Measurements from ENCODE around the gene HAX1. TPM values are rescaled to one million over a fixed set of nuclear protein-coding genes. Genes with fewer than 3 reads are reported as not detected.
"Not testable (repeated sequence)": the region's sequence is repeated elsewhere in the genome, so short reads cannot be mapped to it uniquely, and the experiment has no call there.

Gene HAX1
- total RNA-seq, 4 donors from 2014 or later = 52.0 to 104 (median 94.5) TPM

- Histone ChIP-seq H3K27ac (no peak overlapping the region), H3K36me3 (peaks cover 7 to 8% of the 10 kb centered on the region in 2 donors), H3K4me3 (replicated peaks in 1 of 3) (no peak overlapping the region), H3K9me3 (no peaks in the 10 kb centered on the region), H3K27me3 (no peaks in the 10 kb centered on the region), H3K4me1 (peaks cover 6 to 10% of the 10 kb centered on the region in 2 donors)
- DNase-seq = no peak
- intact Hi-C loops (cut with DNase I) = no loop called here
- 86 to 90% methylated on average over 7 of the region's 7 CpGs for WGBS, 2 donors
- TF ChIP-seq POLR2A (IDR thresholded peaks at IDR 0.05) (no peak), CTCF (IDR thresholded peaks at IDR 0.05) (no peak)
Observed at GRCh38 chr1:154276797-154277196, 4.4 kb downstream of the HAX1 start.

GRCh38 chr1:154287591-154287990, 15.2 kb downstream of the HAX1 start:
- 90% methylated on average over 9 of the region's 30 CpGs; no CpG with 5 or more reads in 1 of the 2 donors for WGBS, 2 donors
- H3K9me3 ChIP-seq; H3K27me3 ChIP-seq; H3K4me1 ChIP-seq; H3K4me3 ChIP-seq (replicated peaks in 1 of 3); intact Hi-C loops (cut with DNase I); H3K27ac ChIP-seq; DNase-seq; H3K36me3 ChIP-seq: not testable (repeated sequence)

GRCh38 chr1:154288661-154289060, 16.2 kb downstream of the HAX1 start:
- Histone ChIP-seq H3K27ac (no peak overlapping the region), H3K9me3 (no peaks in the 10 kb centered on the region), H3K36me3 (no peaks in the 10 kb centered on the region), H3K27me3 (no peaks in the 10 kb centered on the region), H3K4me3 (replicated peaks in 1 of 3) (no peak overlapping the region), H3K4me1 (no peaks in the 10 kb centered on the region)
- TF ChIP-seq CTCF (IDR thresholded peaks at IDR 0.05) (no peak), POLR2A (IDR thresholded peaks at IDR 0.05) (no peak)
- no peak for DNase-seq
- intact Hi-C loops (cut with DNase I) = no loop called here
- WGBS, 2 donors = 62 to 76% methylated on average over 3 of the region's 3 CpGs

DNA sequence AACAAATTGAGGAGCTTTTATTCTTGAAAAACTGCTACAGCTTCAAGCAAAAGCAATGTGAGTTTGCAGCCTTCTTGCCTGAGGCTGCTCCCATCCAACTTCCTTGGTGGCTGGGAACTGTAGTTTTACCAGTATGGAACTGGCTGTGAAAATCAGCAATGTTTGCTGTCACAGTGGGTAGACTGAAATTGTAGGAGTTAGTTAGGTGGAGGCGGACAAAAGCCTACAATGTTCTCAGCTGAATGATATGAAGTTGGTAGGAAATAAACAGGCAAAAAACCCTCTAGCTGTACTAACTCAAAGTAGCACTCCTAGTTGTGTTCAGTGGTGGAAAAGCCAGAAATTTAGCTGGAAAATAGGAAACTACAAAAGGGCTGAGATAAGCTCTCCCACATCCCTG, 18.5 kb downstream of the HAX1 start:
- Histone ChIP-seq H3K27me3 (no peaks in the 10 kb centered on the region), H3K36me3 (no peaks in the 10 kb centered on the region), H3K4me3 (replicated peaks in 1 of 3) (no peak overlapping the region), H3K27ac (no peak overlapping the region), H3K9me3 (no peaks in the 10 kb centered on the region), H3K4me1 (no peaks in the 10 kb centered on the region)
- intact Hi-C loops (cut with DNase I) = no loop called here
- TF ChIP-seq CTCF (IDR thresholded peaks at IDR 0.05) (no peak), POLR2A (IDR thresholded peaks at IDR 0.05) (no peak)
- WGBS, 2 donors = 88 to 89% methylated on average over 1 of the region's 1 CpG
- no peak for DNase-seq

DNA sequence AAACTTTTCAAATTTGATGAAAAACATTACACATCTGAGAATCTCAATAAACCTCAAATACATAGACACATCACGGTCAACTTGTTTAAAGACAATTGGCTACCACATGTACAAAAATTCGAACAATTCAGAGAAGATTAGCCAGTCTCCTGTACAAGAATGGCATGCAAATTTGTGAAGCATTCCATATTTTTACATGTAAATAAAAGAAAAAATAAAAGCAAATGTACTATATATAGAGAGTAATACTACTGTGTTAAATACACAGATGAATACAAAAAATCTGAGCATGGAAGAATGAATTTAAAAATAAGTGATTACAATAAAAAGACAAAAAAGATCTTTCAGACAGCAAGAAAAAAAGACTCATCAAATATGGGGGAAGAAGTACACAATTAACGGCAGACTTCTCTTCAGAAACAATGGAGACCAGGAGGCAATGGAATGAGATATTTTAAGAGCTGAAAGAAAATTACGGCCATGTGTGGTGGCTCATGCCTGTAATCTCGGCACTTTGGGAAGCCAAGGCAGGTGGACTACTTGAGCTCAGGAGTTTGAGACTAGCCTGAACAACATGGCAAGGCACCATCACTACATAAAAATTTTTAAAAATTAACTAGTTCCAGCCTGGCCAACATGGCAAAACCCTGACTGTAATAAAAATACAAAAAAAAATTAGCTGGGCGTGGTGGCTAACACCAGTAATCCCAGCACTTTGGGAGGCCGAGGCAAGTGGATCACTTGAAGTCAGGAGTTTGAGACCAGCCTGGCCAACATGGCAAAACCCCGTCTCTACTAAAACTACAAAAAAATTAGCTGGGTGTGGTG, 23.2 kb downstream of the HAX1 start:
- TF ChIP-seq POLR2A (IDR thresholded peaks at IDR 0.05) (no peak), CTCF (IDR thresholded peaks at IDR 0.05) (no peak)
- intact Hi-C loops (cut with DNase I) = no loop called here
- Histone ChIP-seq H3K36me3 (no peaks in the 10 kb centered on the region), H3K27ac (no peak overlapping the region), H3K4me1 (no peaks in the 10 kb centered on the region), H3K27me3 (no peaks in the 10 kb centered on the region), H3K9me3 (no peaks in the 10 kb centered on the region), H3K4me3 (replicated peaks in 1 of 3) (no peak overlapping the region)
- WGBS, 2 donors = 80 to 83% methylated on average over 8 of the region's 8 CpGs
- no peak for DNase-seq
